ENCODE data around the gene MTHFR.

DNA sequence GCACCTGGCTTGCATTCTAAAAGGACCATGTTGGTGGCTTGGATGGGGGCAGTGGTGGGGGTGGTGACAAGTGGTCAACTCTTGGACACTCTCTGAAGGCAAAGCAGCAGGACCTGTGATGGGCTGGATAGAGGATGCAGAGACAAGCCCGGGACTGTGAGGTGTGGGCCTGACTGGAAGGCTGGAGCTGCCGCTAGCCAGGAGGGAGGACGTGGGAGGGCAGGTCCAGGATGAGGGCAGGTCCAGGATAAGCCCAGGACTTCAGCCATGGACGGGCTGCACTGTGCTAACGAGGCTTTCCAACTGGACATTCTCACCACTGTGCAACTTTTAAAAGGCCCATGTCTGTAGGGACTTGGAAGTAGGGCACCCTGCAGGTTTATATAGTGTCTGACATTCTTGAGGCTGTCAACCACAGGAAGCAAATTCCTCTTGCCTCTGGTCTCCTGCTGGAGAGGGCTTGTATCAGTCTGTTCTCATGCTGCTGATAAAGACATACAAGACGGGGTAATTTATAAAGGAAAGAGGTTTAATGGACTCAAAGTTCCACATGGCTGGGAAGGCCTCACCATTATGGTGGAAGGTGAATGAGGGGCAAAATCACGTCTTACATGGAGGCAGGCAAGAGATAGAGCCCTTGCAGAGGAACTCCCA is 52.1 kb downstream of the MTHFR start:
- no peak for TF ChIP-seq POLR2A (IDR thresholded peaks at IDR 0.05)
- TF ChIP-seq, protein P1, sequence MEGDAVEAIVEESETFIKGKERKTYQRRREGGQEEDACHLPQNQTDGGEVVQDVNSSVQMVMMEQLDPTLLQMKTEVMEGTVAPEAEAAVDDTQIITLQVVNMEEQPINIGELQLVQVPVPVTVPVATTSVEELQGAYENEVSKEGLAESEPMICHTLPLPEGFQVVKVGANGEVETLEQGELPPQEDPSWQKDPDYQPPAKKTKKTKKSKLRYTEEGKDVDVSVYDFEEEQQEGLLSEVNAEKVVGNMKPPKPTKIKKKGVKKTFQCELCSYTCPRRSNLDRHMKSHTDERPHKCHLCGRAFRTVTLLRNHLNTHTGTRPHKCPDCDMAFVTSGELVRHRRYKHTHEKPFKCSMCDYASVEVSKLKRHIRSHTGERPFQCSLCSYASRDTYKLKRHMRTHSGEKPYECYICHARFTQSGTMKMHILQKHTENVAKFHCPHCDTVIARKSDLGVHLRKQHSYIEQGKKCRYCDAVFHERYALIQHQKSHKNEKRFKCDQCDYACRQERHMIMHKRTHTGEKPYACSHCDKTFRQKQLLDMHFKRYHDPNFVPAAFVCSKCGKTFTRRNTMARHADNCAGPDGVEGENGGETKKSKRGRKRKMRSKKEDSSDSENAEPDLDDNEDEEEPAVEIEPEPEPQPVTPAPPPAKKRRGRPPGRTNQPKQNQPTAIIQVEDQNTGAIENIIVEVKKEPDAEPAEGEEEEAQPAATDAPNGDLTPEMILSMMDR (IDR thresholded peaks at IDR 0.05) = no peak

All from suprapubic skin (tissue), 3 donors.